GM11168 (cell line): Measurements from ENCODE around the gene MAST3.

Experiments
- in situ Hi-C: fragments of 300-500 bp; cut with MboI; formaldehyde crosslinking; loops from one replicate; pipeline ENCODE4 v1.12.0; 2022; ENCODE audit warnings: low sequenced_read_pairs; ENCODE audit not compliant: unreplicated experiment

Gene MAST3

DNA sequence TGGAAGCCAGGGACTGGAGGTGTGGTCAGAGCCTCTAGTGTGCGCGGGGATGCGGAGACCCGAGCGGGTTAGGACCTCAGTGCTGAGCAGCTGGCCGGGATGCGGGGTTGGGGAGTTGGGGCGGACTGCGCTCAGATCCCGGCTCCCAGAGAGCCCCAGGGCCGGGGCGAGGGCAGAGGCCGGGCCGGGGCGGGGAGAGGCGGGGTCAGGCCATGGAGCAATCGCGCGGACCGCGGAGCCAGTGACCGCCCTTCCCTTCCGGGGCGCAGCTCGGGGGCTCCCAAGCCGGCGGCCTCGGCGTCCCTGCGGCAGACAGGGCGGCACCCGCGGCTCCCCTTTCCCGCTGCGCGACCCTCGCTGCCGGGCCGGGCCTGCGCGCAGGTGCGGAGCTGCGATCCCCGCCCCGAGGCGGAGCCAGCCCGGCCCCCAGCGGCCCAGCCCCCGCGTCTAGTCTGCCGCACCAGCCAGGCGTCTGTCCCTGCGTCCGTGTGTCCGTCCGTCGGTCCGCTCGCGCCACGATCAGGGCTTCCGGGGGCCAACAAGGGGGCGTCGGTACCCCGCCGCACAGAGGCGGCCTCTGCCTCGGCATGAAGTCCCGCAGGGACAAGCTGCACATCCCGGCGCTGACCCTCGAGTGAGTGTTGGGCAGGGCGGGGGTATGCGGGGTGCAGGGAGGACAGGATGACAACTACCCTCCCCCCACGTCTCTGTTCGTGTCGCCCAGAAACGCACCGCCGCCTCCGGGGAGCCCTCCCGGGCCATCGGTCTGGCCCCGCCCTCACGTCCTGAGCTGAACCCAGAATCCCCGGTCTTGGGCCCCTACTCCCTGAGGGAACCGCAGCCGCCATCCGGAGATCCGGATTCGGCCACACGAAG lies 12.4 kb downstream of the MAST3 start:
- in situ Hi-C loops = no loop called here

- in situ Hi-C loops = no loop called here
Observed at GRCh38 chr19:18110609-18111232, 13.1 kb downstream of the MAST3 start.

- in situ Hi-C loops = no loop called here
Observed at GRCh38 chr19:18112989-18113478, 15.5 kb downstream of the MAST3 start.

DNA sequence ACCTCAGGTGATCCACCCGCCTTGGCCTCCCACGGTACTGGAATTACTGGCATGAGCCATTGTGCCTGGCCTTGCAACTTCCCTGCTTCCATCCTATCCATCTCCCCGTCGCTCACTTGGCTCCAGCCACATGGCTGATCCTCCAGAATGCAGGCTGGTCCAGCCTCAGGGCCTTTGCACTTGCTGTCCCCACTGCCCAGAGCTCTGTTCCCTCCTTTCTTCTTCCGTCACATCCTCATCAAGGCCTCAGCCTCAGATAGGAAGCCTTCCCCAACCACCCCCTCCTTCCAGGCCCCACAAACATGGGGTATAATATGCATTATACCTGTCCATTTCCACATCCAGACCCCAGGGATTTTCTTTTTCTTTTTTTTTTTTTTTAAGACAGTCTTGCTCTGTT lies 16.2 kb downstream of the MAST3 start:
- in situ Hi-C loops = no loop called here

- in situ Hi-C loops = no loop called here
Observed at GRCh38 chr19:18114483-18114882, 16.9 kb downstream of the MAST3 start.

GRCh38 chr19:18117364-18117691 lies 19.8 kb downstream of the MAST3 start:
- in situ Hi-C loops = no loop called here

DNA sequence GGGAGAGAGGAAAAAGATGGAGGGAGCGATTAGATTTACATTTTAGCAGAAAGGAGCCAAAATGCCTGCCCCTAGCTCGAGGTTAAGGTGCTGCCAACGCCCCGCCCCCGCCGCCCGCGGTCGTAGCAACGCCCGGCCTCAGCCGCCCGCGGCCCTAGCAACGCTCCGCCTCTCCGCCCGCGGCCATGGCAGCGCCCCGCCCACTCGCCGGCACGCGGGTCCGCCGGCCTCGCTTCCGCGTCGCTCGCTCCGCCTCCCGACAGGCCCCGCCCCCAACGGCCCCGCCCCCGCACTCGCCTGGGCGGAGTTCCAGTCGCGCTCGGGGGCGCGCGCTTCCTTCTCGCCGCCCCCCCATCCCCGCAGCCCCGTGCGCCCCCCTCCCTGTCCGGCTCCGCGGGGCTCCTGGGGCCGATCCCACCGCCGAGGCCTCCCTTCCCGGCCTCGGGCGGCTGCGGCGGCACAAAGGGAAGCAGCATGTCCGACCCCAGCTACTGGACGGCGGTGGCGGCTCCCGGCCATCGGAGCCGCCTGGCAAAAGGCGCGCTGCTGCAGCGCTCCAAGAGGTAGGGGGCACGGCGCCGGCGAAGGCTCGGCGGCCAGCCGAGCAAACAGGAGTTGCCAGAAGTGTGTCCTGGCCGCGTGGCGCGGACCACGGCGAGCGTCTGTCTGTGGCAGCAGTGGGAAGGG lies 20.3 kb downstream of the MAST3 start:
- in situ Hi-C loops = no loop called here

GRCh38 chr19:18118420-18119012 lies 20.9 kb downstream of the MAST3 start:
- in situ Hi-C loops = no loop called here

GRCh38 chr19:18119013-18119716 lies 21.6 kb downstream of the MAST3 start:
- in situ Hi-C loops = no loop called here

DNA sequence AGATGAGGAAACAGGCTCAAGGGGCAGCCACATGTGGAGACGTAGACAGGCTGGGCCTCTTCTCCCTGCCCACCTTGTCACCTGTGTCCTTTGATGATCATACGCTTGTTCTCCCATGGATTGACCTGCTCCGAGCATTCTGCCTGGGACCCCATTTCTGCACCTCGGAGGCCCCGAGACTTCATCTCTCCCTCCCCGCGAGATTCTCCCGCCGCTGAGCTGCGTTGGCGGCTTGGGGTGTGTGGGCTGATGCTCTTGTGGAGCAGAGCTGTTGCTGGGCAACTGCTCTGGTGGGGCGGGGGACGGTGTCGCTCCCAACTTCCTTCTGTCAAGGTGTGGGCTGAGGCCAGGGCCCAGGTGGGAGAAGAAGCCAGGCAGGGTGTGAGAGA lies 22.1 kb downstream of the MAST3 start:
- in situ Hi-C loops = no loop called here

GRCh38 chr19:18120127-18120526 lies 22.5 kb downstream of the MAST3 start:
- in situ Hi-C loops = no loop called here

GRCh38 chr19:18121166-18121565 lies 23.6 kb downstream of the MAST3 start:
- in situ Hi-C loops = no loop called here

DNA sequence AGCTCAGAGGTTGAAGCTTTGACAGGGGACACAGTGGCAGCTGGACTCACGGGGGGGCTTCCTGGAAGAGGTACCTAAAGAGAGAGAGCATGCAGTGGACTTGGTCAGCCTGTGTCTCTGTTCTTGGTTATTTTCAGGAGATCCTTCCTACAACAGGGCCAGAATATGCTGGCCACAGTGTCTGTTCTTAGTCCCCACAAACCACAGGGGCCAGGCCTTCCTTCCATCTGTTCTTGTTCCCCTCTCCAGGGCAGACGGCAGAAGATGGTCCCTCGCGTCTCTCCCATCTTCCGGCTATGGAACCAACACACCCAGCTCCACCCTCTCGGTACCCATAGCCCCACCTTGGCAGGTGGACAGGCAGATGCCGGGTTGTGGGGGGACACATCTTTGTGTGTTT lies 24.8 kb downstream of the MAST3 start:
- in situ Hi-C loops = no loop called here

GRCh38 chr19:18122860-18123795 lies 25.6 kb downstream of the MAST3 start:
- in situ Hi-C loops = no loop called here

DNA sequence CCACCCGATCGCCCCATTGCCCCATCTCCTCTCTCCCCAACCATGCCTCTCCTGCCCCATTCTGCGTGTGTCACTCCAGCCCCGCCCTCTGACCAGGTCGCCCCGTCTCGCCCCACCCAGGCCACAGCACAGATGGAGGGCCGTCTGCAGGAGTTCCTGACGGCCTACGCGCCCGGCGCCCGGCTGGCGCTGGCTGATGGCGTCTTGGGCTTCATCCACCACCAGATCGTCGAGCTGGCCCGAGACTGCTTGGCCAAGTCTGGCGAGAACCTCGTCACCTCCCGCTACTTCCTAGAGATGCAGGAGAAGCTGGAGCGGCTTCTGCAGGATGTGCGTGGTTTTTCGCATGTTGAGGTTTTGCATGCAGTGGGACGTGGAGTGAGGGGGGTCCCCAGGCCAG lies 26.2 kb downstream of the MAST3 start:
- in situ Hi-C loops = no loop called here

DNA sequence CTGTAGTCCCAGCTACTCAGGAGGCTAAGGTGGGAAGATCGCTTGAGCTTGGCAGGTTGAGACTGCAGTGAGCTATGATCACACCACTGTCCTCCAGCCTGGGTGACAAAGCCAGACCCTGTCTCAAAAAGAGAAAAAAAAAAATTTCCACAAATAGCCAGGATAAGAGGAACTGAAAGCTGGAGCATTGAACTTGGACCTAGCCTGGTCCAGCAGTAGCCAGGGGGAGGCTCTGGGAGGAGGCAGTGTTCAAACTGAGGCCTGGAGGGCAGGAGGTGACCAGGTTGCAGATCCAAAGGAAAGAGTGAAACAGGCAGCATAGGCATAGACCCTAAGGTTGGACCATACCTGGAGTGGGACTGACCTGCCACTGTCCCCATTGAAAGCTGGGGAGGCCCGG lies 28.5 kb downstream of the MAST3 start:
- in situ Hi-C loops = no loop called here

DNA sequence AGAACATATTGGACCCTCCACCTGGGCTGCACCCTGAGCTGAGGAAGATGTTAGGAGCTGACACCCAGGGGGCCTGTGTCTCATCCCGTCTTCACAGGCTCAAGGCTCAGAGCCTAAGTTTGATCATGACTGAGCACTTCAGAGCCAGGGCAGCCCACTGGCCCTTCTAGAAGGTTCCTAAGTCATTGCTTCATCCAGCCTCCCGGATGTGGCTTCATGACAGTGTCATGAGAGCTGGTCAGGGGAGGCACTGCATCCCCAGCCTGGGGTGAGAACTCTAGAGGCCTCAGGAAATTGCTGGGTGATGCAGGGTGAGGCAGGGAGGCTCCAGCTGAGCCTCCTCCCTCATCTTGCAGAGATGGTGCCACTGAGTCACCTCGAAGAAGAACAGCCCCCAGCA lies 30.5 kb downstream of the MAST3 start:
- in situ Hi-C loops = no loop called here

GRCh38 chr19:18128805-18129204 lies 31.2 kb downstream of the MAST3 start:
- in situ Hi-C loops = no loop called here

GRCh38 chr19:18130523-18131242 lies 33.1 kb downstream of the MAST3 start:
- in situ Hi-C loops = no loop called here
